Occipital lobe (tissue), 2 donors: Measurements from ENCODE around the gene MRGPRG. TPM values are rescaled to one million over a fixed set of nuclear protein-coding genes. Genes with fewer than 3 reads are reported as not detected.

Experiments
- DNase-seq: peaks from one replicate; lab custom pipeline; 2025; lab: John Stamatoyannopoulos, UW
- total RNA-seq: library from RNA; depleted of rRNA; stranded (reverse); fragments of >200 nt; gene quantifications from one replicate; pipeline ENCODE4 v1.2.3, GENCODE V29; 2014

Gene MRGPRG
- total RNA-seq, 1 donor from 2014 or later: not detected

DNA sequence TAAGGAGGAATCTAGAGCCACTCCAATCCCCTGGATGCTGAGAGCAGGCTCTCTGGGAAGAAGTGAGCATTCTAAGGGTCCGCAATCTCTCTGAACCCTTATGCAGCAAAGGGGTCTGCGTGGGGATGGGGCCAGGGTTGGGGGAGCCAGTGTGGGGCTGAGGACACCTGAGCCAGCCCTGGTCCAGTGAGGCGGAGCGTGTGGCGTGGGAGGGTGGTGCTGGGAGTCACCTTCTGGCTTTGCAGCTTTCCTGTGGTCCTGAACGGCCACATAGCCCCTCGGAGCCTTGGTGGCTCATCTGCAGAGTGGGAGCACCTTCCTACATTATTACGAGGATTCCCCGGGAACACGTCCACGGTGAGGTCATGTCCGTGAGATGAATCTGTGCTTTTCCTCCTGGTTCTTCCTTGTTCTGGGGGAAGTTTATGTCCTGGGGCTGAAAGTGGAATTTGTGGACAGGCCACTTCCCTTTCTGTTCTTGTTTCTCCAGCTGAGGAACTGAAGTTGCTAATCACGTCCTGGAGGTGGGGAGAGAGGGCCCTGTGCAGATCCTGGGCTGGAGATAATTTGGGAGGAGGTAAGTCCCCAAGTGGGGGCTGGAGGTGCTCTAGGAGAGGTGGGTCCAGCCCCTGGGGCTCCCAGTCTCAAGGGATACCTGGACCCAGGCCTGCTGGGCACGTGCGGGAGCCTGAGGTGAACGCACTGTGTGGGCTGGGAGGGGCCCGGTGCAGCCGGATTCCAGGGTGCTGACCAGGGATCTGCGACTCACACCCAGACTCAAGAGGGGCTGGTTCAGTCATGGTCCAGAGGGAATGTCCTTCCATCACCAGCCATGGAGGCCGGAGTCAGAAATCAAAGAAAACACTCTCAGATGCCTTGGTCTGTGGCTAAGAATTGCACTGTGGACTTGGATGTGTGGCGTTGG lies 7.5 kb upstream of the MRGPRG start:
- no peak for DNase-seq

DNA sequence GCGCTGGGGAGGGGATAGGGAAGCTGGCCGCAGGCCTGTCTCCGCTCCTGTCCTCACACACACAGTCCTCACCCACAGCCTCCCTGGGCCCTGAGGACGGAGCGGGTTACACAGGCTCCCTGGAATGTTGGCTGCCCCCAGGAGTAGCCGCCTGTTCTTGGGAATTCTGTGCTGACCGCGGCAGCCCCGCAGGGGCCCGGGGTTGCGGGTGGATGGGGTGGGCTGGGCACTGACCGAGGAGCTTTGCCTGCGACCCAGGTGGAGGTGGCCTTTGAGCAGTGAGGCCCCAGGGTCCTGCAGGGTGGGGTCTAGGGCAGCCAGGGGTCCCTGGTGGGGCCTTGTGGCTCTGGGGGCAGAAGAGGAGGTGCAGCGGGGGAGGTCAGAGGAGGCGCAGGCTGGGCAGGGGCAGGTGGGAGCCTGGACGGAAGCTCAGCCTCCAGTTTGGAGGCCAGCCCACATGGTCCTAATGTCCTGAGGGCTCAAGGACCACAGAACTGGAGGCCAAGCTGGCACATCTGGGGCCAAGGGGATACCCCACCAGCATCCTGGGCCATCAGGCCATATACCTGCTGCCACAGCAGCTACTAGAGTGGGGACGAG lies 6.6 kb upstream of the MRGPRG start:
- no peak for DNase-seq

DNA sequence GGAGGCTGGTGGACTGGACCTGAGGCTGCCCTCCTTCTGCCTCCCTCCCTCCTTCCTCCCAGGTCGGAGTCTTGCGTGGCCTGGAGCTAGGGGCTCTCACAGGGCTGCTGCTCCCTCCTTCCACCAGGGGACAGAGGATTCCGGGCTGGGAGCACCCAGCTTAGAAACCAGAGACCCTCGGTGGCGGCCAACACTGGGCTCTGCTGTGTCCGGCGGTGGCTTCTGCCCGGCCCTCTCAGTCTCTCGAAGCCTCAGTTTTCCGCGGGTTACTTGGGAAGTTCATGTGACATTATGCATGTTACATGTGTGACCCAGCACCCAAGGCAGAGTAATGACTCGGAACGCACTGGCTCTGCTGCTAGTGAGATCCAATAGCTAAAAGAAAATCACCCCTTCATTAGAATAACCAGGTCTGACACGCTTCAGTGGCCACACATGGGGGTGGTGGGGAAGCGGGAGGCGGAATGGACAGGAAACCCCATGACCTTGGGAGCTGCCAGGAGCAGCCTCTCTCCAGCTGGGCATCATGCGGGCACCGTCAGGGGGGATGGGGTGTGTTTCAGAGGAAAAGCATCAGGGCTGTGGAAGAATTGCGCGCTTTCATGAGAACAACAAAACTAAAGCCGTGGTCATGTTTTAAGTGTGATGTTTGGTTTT lies 5.9 kb upstream of the MRGPRG start:
- DNase-seq: no peak

- DNase-seq: no peak
Observed at GRCh38 chr11:3223932-3224381, 5.3 kb upstream of the MRGPRG start.

- no peak for DNase-seq
Observed at GRCh38 chr11:3222941-3223915, 4.6 kb upstream of the MRGPRG start.

- DNase-seq: no peak
Observed at GRCh38 chr11:3222003-3222855, 3.6 kb upstream of the MRGPRG start.

DNA sequence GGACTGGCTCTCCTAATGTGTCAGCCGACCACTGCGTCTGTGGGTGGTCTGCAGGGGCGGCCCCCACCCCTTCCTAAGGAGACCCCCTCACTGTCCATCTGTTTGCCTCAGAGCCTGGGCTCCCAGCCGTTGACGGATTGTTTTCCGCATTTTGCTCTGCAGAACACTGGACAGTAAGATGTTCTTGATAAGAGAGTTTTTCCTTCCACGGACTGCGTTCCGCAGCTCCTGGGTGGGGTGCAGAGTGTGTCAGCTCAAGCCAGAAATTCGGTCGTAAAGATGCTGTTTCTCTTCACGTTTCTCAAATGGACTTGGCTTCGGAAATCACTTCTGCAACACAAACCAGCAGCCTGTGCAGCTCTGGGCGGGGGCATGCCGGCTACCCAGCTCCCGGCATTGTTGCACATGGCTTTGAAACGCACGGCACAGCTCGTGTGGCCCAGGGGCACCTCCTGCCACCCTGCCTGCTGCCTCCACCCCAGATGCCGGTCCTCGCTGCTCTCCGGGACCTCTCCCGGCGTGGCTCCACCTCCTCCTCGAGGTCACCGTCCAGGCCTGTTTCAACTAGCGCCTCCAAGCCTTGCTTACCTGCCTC lies 2.9 kb upstream of the MRGPRG start:
- DNase-seq: no peak

- no peak for DNase-seq
Observed at GRCh38 chr11:3220521-3221407, 2.2 kb upstream of the MRGPRG start.

DNA sequence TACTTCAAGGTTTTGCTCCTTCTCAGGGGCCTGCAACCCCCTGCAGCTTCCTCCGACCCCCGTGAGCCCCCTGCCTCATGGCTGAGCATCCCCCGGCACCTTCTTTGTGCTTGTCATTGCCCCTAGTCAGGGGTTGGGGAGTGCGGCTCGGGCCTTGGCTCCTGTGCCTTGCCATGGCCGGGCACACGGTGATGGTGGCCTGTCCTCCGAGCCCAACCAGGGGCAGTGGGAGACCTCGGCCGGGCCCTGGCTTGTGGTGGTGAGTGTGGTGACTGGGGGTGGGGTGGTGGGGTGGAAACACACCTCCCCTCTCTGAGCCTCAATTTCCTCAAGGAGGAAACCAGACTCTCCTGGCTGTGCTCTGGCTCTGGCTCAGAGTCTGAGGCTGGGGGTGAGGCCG lies 1.5 kb upstream of the MRGPRG start:
- no peak for DNase-seq

- no peak for DNase-seq
Observed at GRCh38 chr11:3219281-3219892, 774 bp upstream of the MRGPRG start.

- no peak for DNase-seq
Observed at GRCh38 chr11:3217818-3218482, 663 bp downstream of the MRGPRG start.

- DNase-seq: no peak
Observed at GRCh38 chr11:3216027-3216525, 2.5 kb downstream of the MRGPRG start.

- DNase-seq: no peak
Observed at GRCh38 chr11:3215346-3216026, 3.1 kb downstream of the MRGPRG start.

GRCh38 chr11:3214420-3214699 lies 4.3 kb downstream of the MRGPRG start:
- no peak for DNase-seq

GRCh38 chr11:3213659-3214419 lies 4.8 kb downstream of the MRGPRG start:
- no peak for DNase-seq

- no peak for DNase-seq
Observed at GRCh38 chr11:3208272-3208671, 10.3 kb downstream of the MRGPRG start.
